Body of pancreas (tissue), 4 donors: ENCODE measurements around the gene GRK4.

ENCODE experiments used
- CTCF ChIP-seq, 7 experiments: fragments of 450-650 bp in 4 of 7; fragments of 200-600 bp in 3 of 7; sonication (generic) in 3 of 7; IDR thresholded peaks; one replicate each; pipeline ENCODE4 v1.5.1; 2016 to 2019; ENCODE audit warnings: antibody characterized with exemption in 7 of 7
- POLR2A ChIP-seq, 3 donors: fragments of 450-650 bp; IDR thresholded peaks; one replicate each; pipeline ENCODE4 v1.6.1; 2016; ENCODE audit warnings: antibody characterized with exemption in 3 of 3, mild to moderate bottlenecking in 2 of 3

- TF ChIP-seq CTCF (IDR thresholded peaks at IDR 0.05) (no peak), POLR2A (IDR thresholded peaks at IDR 0.05) (no peak)
Observed at GRCh38 chr4:2938906-2939305, 24.5 kb upstream of the GRK4 start.
